GM06990 (cell line): ENCODE measurements around the gene AGAP1.

ENCODE experiments used
- DNase-seq: peaks from one replicate; pipeline ENCODE4 v3.0.0-alpha.2; 2011; ENCODE audit not compliant: insufficient read length; ENCODE audit errors: extremely low read depth
- H3K27me3 ChIP-seq: replicated peaks from 2 replicates; pipeline ENCODE4 v1.6.0; 2011; ENCODE audit warnings: low read length; ENCODE audit not compliant: control insufficient read depth, insufficient read depth
- H3K36me3 ChIP-seq: 2 replicates; pipeline ENCODE4 v1.5.1; 2011; ENCODE audit warnings: low read length; ENCODE audit not compliant: control insufficient read depth, insufficient read depth
- H3K4me3 ChIP-seq: replicated peaks from 2 replicates; pipeline ENCODE4 v1.5.1; 2011; ENCODE audit warnings: low read depth, mild to moderate bottlenecking, control low read depth, low read length
- CTCF ChIP-seq: IDR thresholded peaks from 2 replicates; pipeline ENCODE4 v1.5.1; 2011; ENCODE audit warnings: low read length, control low read depth, mild to moderate bottlenecking, inconsistent platforms; ENCODE audit not compliant: insufficient read depth, poor library complexity, severe bottlenecking

AGAP1 gene

GRCh38 chr2:235879116-235879515 lies 385.3 kb downstream of the AGAP1 start:
- DNase-seq, result no peak
- no peak overlapping the region for H3K4me3 ChIP-seq
- no peak for TF ChIP-seq CTCF
- no peaks in the 10 kb centered on the region for H3K36me3 ChIP-seq
- no peaks in the 10 kb centered on the region for H3K27me3 ChIP-seq

GRCh38 chr2:235883675-235884074 lies 389.8 kb downstream of the AGAP1 start:
- no peaks in the 10 kb centered on the region for H3K36me3 ChIP-seq
- H3K4me3 ChIP-seq, result no peak overlapping the region
- no peak for TF ChIP-seq CTCF
- no peak for DNase-seq
- H3K27me3 ChIP-seq, result no peaks in the 10 kb centered on the region

- H3K4me3 ChIP-seq, result no peak overlapping the region
- no peak for DNase-seq
- H3K36me3 ChIP-seq, result no peaks in the 10 kb centered on the region
- no peak for TF ChIP-seq CTCF
- H3K27me3 ChIP-seq, result no peaks in the 10 kb centered on the region
Observed at GRCh38 chr2:235889302-235889630, 395.4 kb downstream of the AGAP1 start.

GRCh38 chr2:235893129-235893698 lies 399.4 kb downstream of the AGAP1 start:
- DNase-seq, result no peak
- H3K27me3 ChIP-seq, result no peaks in the 10 kb centered on the region
- no peaks in the 10 kb centered on the region for H3K36me3 ChIP-seq
- H3K4me3 ChIP-seq, result no peak overlapping the region
- no peak for TF ChIP-seq CTCF

- DNase-seq, result no peak
- Histone ChIP-seq H3K4me3 (no peak overlapping the region), H3K27me3 (no peaks in the 10 kb centered on the region), H3K36me3 (no peaks in the 10 kb centered on the region)
- TF ChIP-seq CTCF, result no peak
Observed at GRCh38 chr2:235894839-235895238, 401.0 kb downstream of the AGAP1 start.

- no peaks in the 10 kb centered on the region for H3K36me3 ChIP-seq
- no peak for TF ChIP-seq CTCF
- no peak for DNase-seq
- H3K4me3 ChIP-seq, result no peak overlapping the region
- no peaks in the 10 kb centered on the region for H3K27me3 ChIP-seq
Observed at GRCh38 chr2:235896061-235896460, 402.2 kb downstream of the AGAP1 start.
